ENCODE results near the gene TRPV3. TPM values are rescaled to one million over a fixed set of nuclear protein-coding genes. Genes with fewer than 3 reads are reported as not detected.
A peak's percentile ranks its signal among the peaks of the same experiment; 100 is the strongest.
"Not testable (repeated sequence)": the region's sequence is repeated elsewhere in the genome, so short reads cannot be mapped to it uniquely, and the experiment has no call there.

The TRPV3 gene
- total and polyA plus RNA-seq, 7 experiments from 2014 or later, result 0.15 to 0.64 (median 0.48) TPM; not detected in 4

DNA sequence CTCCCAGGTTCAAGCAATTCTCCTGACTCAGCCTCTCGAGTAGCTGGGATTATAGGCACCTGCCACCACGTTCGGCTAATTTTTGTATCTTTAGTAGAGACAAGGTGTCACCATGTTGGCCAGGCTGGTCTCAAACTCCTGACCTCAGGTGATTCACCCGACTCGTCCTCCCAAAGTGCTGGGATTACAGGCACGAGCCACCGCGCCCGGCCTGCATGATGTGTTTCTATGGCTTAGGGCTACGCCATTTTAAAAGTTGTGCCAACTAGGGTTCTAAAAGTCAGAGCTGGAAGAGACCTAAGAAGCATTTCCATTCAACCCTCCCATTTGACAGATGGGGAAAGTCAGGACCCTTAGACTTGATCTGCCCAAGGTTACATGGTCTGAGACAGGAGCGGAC is 43.4 kb downstream of the TRPV3 start:
- intact Hi-C loops (cut with micrococcal nuclease); H3K27me3 ChIP-seq (ENCODE audit: control insufficient read depth in 2 of 2, insufficient read depth in 2 of 2, low read length in 2 of 2); H3K4me3 ChIP-seq (ENCODE audit: low read length); DNase-seq; H3K36me3 ChIP-seq (ENCODE audit: control insufficient read depth in 2 of 3, insufficient read depth in 3 of 3, low read length in 3 of 3); H3K36me3 Mint-ChIP-seq; H3K27ac Mint-ChIP-seq; POLR2A ChIA-PET; CTCF ChIA-PET; H3K9me3 ChIP-seq (ENCODE audit: control insufficient read depth in 2 of 3, low read length in 3 of 3); H3K27me3 Mint-ChIP-seq; H3K9me3 Mint-ChIP-seq; ATAC-seq; H3K4me1 ChIP-seq (ENCODE audit: control insufficient read depth in 2 of 2, insufficient read depth in 2 of 2, low read length in 2 of 2); H3K27ac ChIP-seq (ENCODE audit: low read depth, low read length); H3K4me3 Mint-ChIP-seq: not testable (repeated sequence)
- H3K4me1 Mint-ChIP-seq, result peaks cover 0 to 11% (median 0%) of the 10 kb centered on the region in 7 donors

DNA sequence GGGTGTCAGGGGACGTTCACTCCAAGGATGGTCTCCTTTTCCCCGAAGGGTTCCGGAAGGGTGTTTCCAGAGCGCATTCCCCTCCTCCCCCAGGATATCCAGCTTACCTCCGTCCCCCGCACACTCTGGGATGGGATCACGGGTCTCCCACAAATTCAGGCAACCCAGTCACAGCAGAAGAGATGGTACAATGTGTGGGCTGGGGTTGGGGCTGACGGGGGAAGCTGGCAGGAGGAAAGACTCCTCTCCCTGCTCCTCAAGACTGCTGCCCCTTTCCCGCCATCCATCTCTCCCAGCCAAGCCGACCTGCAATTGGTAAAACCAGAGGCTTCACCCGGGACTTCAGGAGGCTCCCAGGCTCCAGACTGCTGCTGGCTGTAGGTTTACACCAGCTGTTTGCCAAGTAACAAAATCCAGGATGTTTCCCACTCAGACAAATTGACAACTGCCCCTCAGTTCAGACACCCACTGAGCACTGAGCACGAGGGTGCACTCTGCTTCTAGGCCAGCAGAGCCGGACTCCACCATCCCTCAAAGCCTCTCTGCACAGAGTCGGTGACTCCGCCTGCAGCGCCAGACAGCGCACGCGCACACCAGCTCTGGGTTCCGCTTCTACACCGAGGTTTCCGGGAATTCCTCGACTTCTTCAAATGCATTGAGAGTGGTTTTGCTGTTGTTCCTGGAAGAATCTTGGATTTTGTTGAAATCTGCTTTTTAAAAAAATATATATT is 44.1 kb downstream of the TRPV3 start:
- Mint-ChIP-seq H3K27me3 (no peaks in the 10 kb centered on the region), H3K9me3 (peaks cover 0 to 5% (median 3%) of the 10 kb centered on the region in 11 donors), H3K36me3 (no peaks in the 10 kb centered on the region), H3K27ac (peak overlapping the region in 1 of 9 donors; percentile 19), H3K4me1 (peaks cover 0 to 11% (median 0%) of the 10 kb centered on the region in 7 donors), H3K4me3 (peak overlapping the region in 2 of 10 donors; percentile 40 to 41)
- no peaks in the 10 kb centered on the region for H3K36me3 ChIP-seq (ENCODE audit: control insufficient read depth in 2 of 3, insufficient read depth in 3 of 3, low read length in 3 of 3)
- DNase-seq (no peak), ATAC-seq (no peak)
- H3K4me1 ChIP-seq (ENCODE audit: control insufficient read depth in 2 of 2, insufficient read depth in 2 of 2, low read length in 2 of 2), result no peaks in the 10 kb centered on the region
- H3K27me3 ChIP-seq (ENCODE audit: control insufficient read depth in 2 of 2, insufficient read depth in 2 of 2, low read length in 2 of 2), result no peaks in the 10 kb centered on the region
- H3K9me3 ChIP-seq (ENCODE audit: control insufficient read depth in 2 of 3, low read length in 3 of 3), result no peaks in the 10 kb centered on the region
- ChIA-PET POLR2A (no interaction called here), CTCF (no interaction called here)
- H3K27ac ChIP-seq (ENCODE audit: low read depth, low read length), result no peak overlapping the region
- no peak overlapping the region for H3K4me3 ChIP-seq (ENCODE audit: low read length)
- intact Hi-C loops (cut with micrococcal nuclease), result no loop called here

DNA sequence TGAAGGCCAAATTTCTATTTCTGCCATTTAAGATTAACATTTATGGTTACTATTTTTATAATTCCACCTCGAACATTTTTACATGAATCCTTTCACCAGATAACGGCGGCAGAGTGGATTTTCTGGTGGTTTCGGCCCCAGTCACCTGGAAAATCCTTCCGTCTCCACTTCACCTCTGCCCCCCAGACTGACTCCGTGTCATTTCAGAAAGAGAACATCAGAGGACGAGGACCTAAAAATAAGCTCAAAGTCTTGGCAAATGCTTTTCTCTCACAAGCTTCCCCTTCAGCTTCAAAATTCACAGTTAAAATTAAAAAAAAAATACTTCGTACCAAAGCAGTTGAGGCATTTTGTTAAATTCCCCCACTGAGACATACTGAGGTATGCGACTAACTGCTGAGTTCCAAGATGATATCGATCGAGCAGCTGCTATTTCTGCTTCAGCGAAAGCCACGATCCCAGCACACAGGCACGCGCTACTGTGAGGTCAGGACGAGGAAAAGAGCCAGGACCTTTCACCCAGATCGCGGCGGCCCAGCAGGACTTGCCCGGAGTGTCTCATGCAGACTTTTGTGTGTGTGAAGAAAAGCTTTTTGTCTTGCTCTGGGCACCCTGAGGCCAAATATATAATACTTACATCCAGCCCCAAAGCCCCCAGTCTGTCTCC is 45.0 kb downstream of the TRPV3 start:
- H3K4me1 Mint-ChIP-seq, result peaks cover 0 to 11% (median 0%) of the 10 kb centered on the region in 7 donors
- peaks cover 0 to under 1% (median 0%) of the 10 kb centered on the region in 5 donors for H3K27me3 Mint-ChIP-seq
- no peaks in the 10 kb centered on the region for H3K36me3 ChIP-seq (ENCODE audit: control insufficient read depth in 2 of 3, insufficient read depth in 3 of 3, low read length in 3 of 3)
- no peaks in the 10 kb centered on the region for H3K36me3 Mint-ChIP-seq
- DNase-seq (no peak), ATAC-seq (no peak)
- H3K9me3 Mint-ChIP-seq, result peaks cover 0 to 5% (median 3%) of the 10 kb centered on the region in 11 donors
- peaks cover 0 to 4% (median 0%) of the 10 kb centered on the region in 3 experiments for H3K9me3 ChIP-seq (ENCODE audit: control insufficient read depth in 2 of 3, low read length in 3 of 3)
- no peaks in the 10 kb centered on the region for H3K27me3 ChIP-seq (ENCODE audit: control insufficient read depth in 2 of 2, insufficient read depth in 2 of 2, low read length in 2 of 2)
- no peak overlapping the region for H3K27ac ChIP-seq (ENCODE audit: low read depth, low read length)
- H3K27ac Mint-ChIP-seq, result peak overlapping the region in 1 of 9 donors; percentile 36
- no peaks in the 10 kb centered on the region for H3K4me1 ChIP-seq (ENCODE audit: control insufficient read depth in 2 of 2, insufficient read depth in 2 of 2, low read length in 2 of 2)
- H3K4me3 Mint-ChIP-seq, result peak overlapping the region in 1 of 10 donors; percentile 40
- POLR2A ChIA-PET, result no interaction called here
- CTCF ChIA-PET, result no interaction called here
- H3K4me3 ChIP-seq (ENCODE audit: low read length), result no peak overlapping the region
- intact Hi-C loops (cut with micrococcal nuclease), result no loop called here

DNA sequence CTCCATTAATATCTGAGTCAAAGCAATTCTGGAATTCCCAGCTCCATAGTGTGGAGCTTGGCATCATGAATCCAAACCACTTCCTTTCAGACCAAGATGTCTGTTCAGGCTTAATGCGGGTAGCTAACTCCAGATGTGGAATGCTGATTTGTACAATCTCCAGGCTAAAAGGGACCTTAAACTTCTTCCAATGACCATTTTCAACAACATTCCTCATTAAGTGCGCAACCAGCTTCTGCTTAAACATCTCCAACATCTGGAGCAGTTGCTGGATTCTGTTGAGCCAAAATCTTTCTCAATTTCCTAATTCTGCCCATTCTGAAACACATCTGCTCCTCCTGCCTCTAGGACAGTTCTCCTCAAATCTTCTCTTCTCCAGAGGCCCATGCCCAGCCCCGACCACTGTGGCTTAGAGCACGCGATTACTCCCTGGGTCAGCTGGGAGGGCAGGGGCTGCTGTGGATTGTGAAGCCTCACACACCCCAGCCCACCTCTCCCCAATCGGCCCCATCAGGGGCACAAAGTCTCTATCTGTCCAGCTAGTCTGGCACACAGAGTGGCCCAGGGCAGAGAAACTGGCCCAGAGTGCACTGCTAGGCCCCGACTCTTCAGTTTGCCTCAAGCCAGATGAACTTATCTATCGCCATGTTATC is 45.6 kb downstream of the TRPV3 start:
- Histone ChIP-seq H3K27me3 (ENCODE audit: control insufficient read depth in 2 of 2, insufficient read depth in 2 of 2, low read length in 2 of 2) (no peaks in the 10 kb centered on the region), H3K4me3 (ENCODE audit: low read length) (no peak overlapping the region), H3K9me3 (ENCODE audit: control insufficient read depth in 2 of 3, low read length in 3 of 3) (peaks cover 0 to 4% (median 0%) of the 10 kb centered on the region in 3 experiments), H3K4me1 (ENCODE audit: control insufficient read depth in 2 of 2, insufficient read depth in 2 of 2, low read length in 2 of 2) (no peaks in the 10 kb centered on the region), H3K36me3 (ENCODE audit: control insufficient read depth in 2 of 3, insufficient read depth in 3 of 3, low read length in 3 of 3) (no peaks in the 10 kb centered on the region), H3K27ac (ENCODE audit: low read depth, low read length) (no peak overlapping the region)
- no peak overlapping the region for H3K4me3 Mint-ChIP-seq
- ChIA-PET POLR2A (no interaction called here), CTCF (no interaction called here)
- no peak for DNase-seq
- H3K27ac Mint-ChIP-seq, result no peak overlapping the region
- H3K27me3 Mint-ChIP-seq, result peaks cover 0 to 5% (median 4%) of the 10 kb centered on the region in 5 donors
- intact Hi-C loops (cut with micrococcal nuclease), result no loop called here
- ATAC-seq, result no peak
- H3K4me1 Mint-ChIP-seq, result peaks cover 0 to 11% (median 0%) of the 10 kb centered on the region in 7 donors
- no peaks in the 10 kb centered on the region for H3K36me3 Mint-ChIP-seq
- peaks cover 0 to 6% (median 4%) of the 10 kb centered on the region in 11 donors for H3K9me3 Mint-ChIP-seq

DNA sequence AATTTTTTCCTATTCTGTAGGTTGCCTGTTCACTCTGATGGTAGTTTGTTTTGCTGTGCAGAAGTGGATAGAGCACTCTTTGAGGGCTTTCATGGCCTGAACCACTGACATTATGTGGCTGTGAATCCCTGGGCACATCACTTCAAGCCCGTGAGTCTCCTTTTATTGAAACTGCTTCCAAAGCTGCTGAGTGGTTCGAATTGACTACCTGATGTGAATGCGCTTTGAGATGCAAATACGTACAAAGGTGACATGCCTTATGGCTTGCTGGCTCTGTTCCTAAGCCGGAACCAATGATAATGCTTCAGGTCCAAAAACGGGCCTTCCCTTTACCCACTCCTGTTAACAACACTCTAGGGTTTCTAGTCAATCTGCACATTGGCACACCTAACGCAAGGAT is 47.5 kb downstream of the TRPV3 start:
- peaks cover 0 to 6% (median 4%) of the 10 kb centered on the region in 11 donors for H3K9me3 Mint-ChIP-seq
- Histone ChIP-seq H3K9me3 (ENCODE audit: control insufficient read depth in 2 of 3, low read length in 3 of 3) (peaks cover 0 to 4% (median 0%) of the 10 kb centered on the region in 3 experiments), H3K27me3 (ENCODE audit: control insufficient read depth in 2 of 2, insufficient read depth in 2 of 2, low read length in 2 of 2) (no peaks in the 10 kb centered on the region), H3K4me1 (ENCODE audit: control insufficient read depth in 2 of 2, insufficient read depth in 2 of 2, low read length in 2 of 2) (no peaks in the 10 kb centered on the region), H3K27ac (ENCODE audit: low read depth, low read length) (no peak overlapping the region), H3K36me3 (ENCODE audit: control insufficient read depth in 2 of 3, insufficient read depth in 3 of 3, low read length in 3 of 3) (no peaks in the 10 kb centered on the region), H3K4me3 (ENCODE audit: low read length) (no peak overlapping the region)
- POLR2A ChIA-PET, result no interaction called here
- ATAC-seq (no peak), DNase-seq (no peak)
- H3K4me3 Mint-ChIP-seq, result no peak overlapping the region
- intact Hi-C loops (cut with micrococcal nuclease), result no loop called here
- peaks cover 0 to 14% (median 5%) of the 10 kb centered on the region in 5 donors for H3K27me3 Mint-ChIP-seq
- H3K27ac Mint-ChIP-seq, result no peak overlapping the region
- H3K36me3 Mint-ChIP-seq, result no peaks in the 10 kb centered on the region
- CTCF ChIA-PET, result no interaction called here
- H3K4me1 Mint-ChIP-seq, result peaks cover 0 to 5% (median 0%) of the 10 kb centered on the region in 7 donors

DNA sequence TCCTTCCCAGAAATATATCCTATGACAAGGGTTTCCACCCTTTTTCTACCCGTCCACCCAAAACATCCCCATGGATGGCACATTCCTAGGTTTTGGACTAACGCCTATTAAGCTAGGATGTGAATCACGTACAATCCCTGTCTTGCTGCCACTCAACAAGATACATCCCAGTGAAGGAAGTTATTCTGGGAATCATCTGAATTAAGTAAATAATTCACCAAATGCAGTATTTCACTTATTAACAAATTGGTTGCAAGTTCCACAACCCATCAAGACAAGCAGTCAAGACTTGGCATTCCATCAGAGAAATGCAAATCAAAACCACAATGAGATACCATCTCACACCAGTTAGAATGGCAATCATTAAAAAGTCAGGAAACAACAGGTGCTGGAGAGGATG is 49.7 kb downstream of the TRPV3 start:
- no peak overlapping the region for H3K4me3 Mint-ChIP-seq
- H3K4me3 ChIP-seq (ENCODE audit: low read length), result no peak overlapping the region
- H3K27me3 ChIP-seq (ENCODE audit: control insufficient read depth in 2 of 2, insufficient read depth in 2 of 2, low read length in 2 of 2), result no peaks in the 10 kb centered on the region
- no peaks in the 10 kb centered on the region for H3K36me3 Mint-ChIP-seq
- DNase-seq, result no peak
- no peaks in the 10 kb centered on the region for H3K4me1 ChIP-seq (ENCODE audit: control insufficient read depth in 2 of 2, insufficient read depth in 2 of 2, low read length in 2 of 2)
- CTCF ChIA-PET, result no interaction called here
- H3K9me3 ChIP-seq (ENCODE audit: control insufficient read depth in 2 of 3, low read length in 3 of 3), result peaks cover 0 to 4% (median 0%) of the 10 kb centered on the region in 3 experiments
- no peak overlapping the region for H3K27ac ChIP-seq (ENCODE audit: low read depth, low read length)
- H3K9me3 Mint-ChIP-seq, result peaks cover 0 to 6% (median 4%) of the 10 kb centered on the region in 11 donors
- no peak for ATAC-seq
- POLR2A ChIA-PET, result no interaction called here
- H3K27me3 Mint-ChIP-seq, result peaks cover 0 to 14% (median 5%) of the 10 kb centered on the region in 5 donors
- no peaks in the 10 kb centered on the region for H3K36me3 ChIP-seq (ENCODE audit: control insufficient read depth in 2 of 3, insufficient read depth in 3 of 3, low read length in 3 of 3)
- intact Hi-C loops (cut with micrococcal nuclease), result no loop called here
- no peak overlapping the region for H3K27ac Mint-ChIP-seq
- H3K4me1 Mint-ChIP-seq, result no peaks in the 10 kb centered on the region
